Measurements from ENCODE around the gene GART. TPM values are rescaled to one million over a fixed set of nuclear protein-coding genes. Genes with fewer than 3 reads are reported as not detected.

The GART gene
- polyA plus RNA-seq, 1 donor (not counting 4 experiments of a cell fraction or from before 2014, with no cell fraction given): 50.3 TPM

GRCh38 chr21:33542640-33543504 lies 955 bp upstream of the GART start, which contains the start of gene SON:
Gene SON (plus strand): TSS chr21:33543038. CDS start chr21:33543093, 55 bp downstream.
- Histone ChIP-seq H3K4me1 (ENCODE audit: control insufficient read depth, extremely low read depth, insufficient read depth, low read length) (peaks cover 16% of the 10 kb centered on the region), H3K79me2 (ENCODE audit: control insufficient read depth, insufficient read depth, low read length) (peaks cover 86% of the 10 kb centered on the region), H3K9ac (ENCODE audit: control insufficient read depth, extremely low read depth, insufficient read depth, low read length) (peak within 1 kb of the TSS; percentile 98), H4K20me1 (ENCODE audit: control insufficient read depth, extremely low read depth, insufficient read depth, low read length) (peaks cover 4% of the 10 kb centered on the region), H3K27me3 (ENCODE audit: control insufficient read depth, extremely low read depth, insufficient read depth, low read length) (no peaks in the 10 kb centered on the region), H3K27ac (ENCODE audit: control insufficient read depth, insufficient read depth, low read length) (peak within 1 kb of the TSS; percentile 98), H2AFZ (ENCODE audit: control insufficient read depth, low read length) (peak within 1 kb of the TSS; percentile 91), H3K36me3 (ENCODE audit: control insufficient read depth in 2 of 2, extremely low read depth in 1 of 2, insufficient read depth in 2 of 2, low read length in 2 of 2) (peaks cover 5 to 10% of the 10 kb centered on the region in 2 experiments), H3K4me2 (ENCODE audit: control insufficient read depth, extremely low read depth, insufficient read depth, low read depth, low read length) (peak within 1 kb of the TSS; percentile 89), H3K4me3 (ENCODE audit: control insufficient read depth in 2 of 3, extremely low read depth in 1 of 3, insufficient read depth in 2 of 3, low read depth in 1 of 3, low read length in 3 of 3) (peak within 1 kb of the TSS; percentile 81 to 97 (median 94)), H3K9me3 (ENCODE audit: control insufficient read depth, low read depth, low read length) (no peaks in the 10 kb centered on the region), H3K9me1 (ENCODE audit: control insufficient read depth, extremely low read depth, insufficient read depth, low read length) (no peaks in the 10 kb centered on the region)
- TF ChIP-seq EZH2 (IDR thresholded peaks at IDR 0.05; ENCODE audit: low read length) (no peak), CTCF (optimal IDR thresholded peaks at IDR 0.05 in 1 of 3, IDR thresholded peaks at IDR 0.05 in 1 of 3, conservative IDR thresholded peaks at IDR 0.05 in 1 of 3; ENCODE audit: extremely low read depth in 1 of 3, insufficient read depth in 2 of 3, low read length in 3 of 3) (no peak)
- FAIRE-seq: peak; percentile 74
- peak; percentile 88 for DNase-seq (ENCODE audit: low read depth, low spot score)
- dilution Hi-C loops (cut with MboI; ENCODE audit: extremely low pct_ligation_motif_present, low sequenced_read_pairs): no loop called here

- H3K27me3 ChIP-seq (ENCODE audit: control insufficient read depth, extremely low read depth, insufficient read depth, low read length): no peaks in the 10 kb centered on the region
- DNase-seq (ENCODE audit: low read depth, low spot score): no peak
Measured at GRCh38 chr21:33541105-33541711, 709 bp downstream of the GART start.

More at GRCh38 chr21:33541105-33541711, 709 bp downstream of the GART start:
- dilution Hi-C loops (cut with MboI; ENCODE audit: extremely low pct_ligation_motif_present, low sequenced_read_pairs): no loop called here
- H3K9ac ChIP-seq (ENCODE audit: control insufficient read depth, extremely low read depth, insufficient read depth, low read length): peak overlapping the region; percentile 98
- no peak for TF ChIP-seq CTCF (optimal IDR thresholded peaks at IDR 0.05 in 1 of 3, IDR thresholded peaks at IDR 0.05 in 1 of 3, conservative IDR thresholded peaks at IDR 0.05 in 1 of 3; ENCODE audit: extremely low read depth in 1 of 3, insufficient read depth in 2 of 3, low read length in 3 of 3)
- no peak for TF ChIP-seq EZH2 (IDR thresholded peaks at IDR 0.05; ENCODE audit: low read length)
- FAIRE-seq: no peak
- H3K4me2 ChIP-seq (ENCODE audit: control insufficient read depth, extremely low read depth, insufficient read depth, low read depth, low read length): peak overlapping the region; percentile 89
- H3K36me3 ChIP-seq (ENCODE audit: control insufficient read depth in 2 of 2, extremely low read depth in 1 of 2, insufficient read depth in 2 of 2, low read length in 2 of 2): peaks cover 11% of the 10 kb centered on the region in 2 experiments
- H3K4me3 ChIP-seq (ENCODE audit: control insufficient read depth in 2 of 3, extremely low read depth in 1 of 3, insufficient read depth in 2 of 3, low read depth in 1 of 3, low read length in 3 of 3): peak overlapping the region; percentile 75 to 97 (median 81)
- H2AFZ ChIP-seq (ENCODE audit: control insufficient read depth, low read length): peak overlapping the region; percentile 23
- H4K20me1 ChIP-seq (ENCODE audit: control insufficient read depth, extremely low read depth, insufficient read depth, low read length): peaks cover 5% of the 10 kb centered on the region
- H3K4me1 ChIP-seq (ENCODE audit: control insufficient read depth, extremely low read depth, insufficient read depth, low read length): peaks cover 16% of the 10 kb centered on the region
- H3K79me2 ChIP-seq (ENCODE audit: control insufficient read depth, insufficient read depth, low read length): peaks cover 84% of the 10 kb centered on the region
- H3K9me1 ChIP-seq (ENCODE audit: control insufficient read depth, extremely low read depth, insufficient read depth, low read length): no peaks in the 10 kb centered on the region
- no peaks in the 10 kb centered on the region for H3K9me3 ChIP-seq (ENCODE audit: control insufficient read depth, low read depth, low read length)
- peak overlapping the region; percentile 98 for H3K27ac ChIP-seq (ENCODE audit: control insufficient read depth, insufficient read depth, low read length)
